ENCODE data around the gene MAP7. TPM values are rescaled to one million over a fixed set of nuclear protein-coding genes. Genes with fewer than 3 reads are reported as not detected.

The MAP7 gene
- total and polyA plus RNA-seq, 2 donors (not counting 3 experiments of a cell fraction or from before 2014, with no cell fraction given): 0.07 to 0.42 TPM

- Histone ChIP-seq H3K27me3 (ENCODE audit: control insufficient read depth in 2 of 2, insufficient read depth in 2 of 2, low read length in 2 of 2) (no peaks in the 10 kb centered on the region), H2AFZ (ENCODE audit: low read depth, low read length) (no peak overlapping the region), H3K9me3 (replicated peaks; ENCODE audit: control insufficient read depth, insufficient read depth, low read length) (no peaks in the 10 kb centered on the region), H3K36me3 (ENCODE audit: control insufficient read depth in 2 of 2, extremely low read depth in 1 of 2, insufficient read depth in 2 of 2, low read length in 2 of 2) (no peaks in the 10 kb centered on the region), H3K9ac (replicated peaks; ENCODE audit: extremely low read depth, insufficient read depth, low read length) (no peak overlapping the region), H3K4me2 (ENCODE audit: insufficient read depth, low read length) (no peak overlapping the region), H3K79me2 (ENCODE audit: control insufficient read depth, insufficient read depth, low read length) (no peaks in the 10 kb centered on the region), H4K20me1 (replicated peaks; ENCODE audit: control insufficient read depth, extremely low read depth, insufficient read depth, low read length) (no peaks in the 10 kb centered on the region), H3K27ac (ENCODE audit: insufficient read depth, low read depth, low read length) (no peak overlapping the region), H3K4me1 (ENCODE audit: control insufficient read depth, extremely low read depth, insufficient read depth, low read length) (no peaks in the 10 kb centered on the region), H3K4me3 (replicated peaks in 1 of 3; ENCODE audit: insufficient read depth in 1 of 3, low read depth in 1 of 3, low read length in 3 of 3) (no peak overlapping the region), H3K9me1 (replicated peaks; ENCODE audit: control insufficient read depth, extremely low read depth, insufficient read depth, low read length) (no peaks in the 10 kb centered on the region)
- no TSS peak for BruUV-seq (replicated peaks)
- FAIRE-seq (no peak), DNase-seq (ENCODE audit: low read depth, low spot score) (no peak)
- intact Hi-C loops (cut with micrococcal nuclease): no loop called here
- TF ChIP-seq CTCF (IDR thresholded peaks at IDR 0.05; ENCODE audit: extremely low read depth in 1 of 2, insufficient read depth in 1 of 2, low read depth in 1 of 2, low read length in 2 of 2) (no peak), POLR2A (IDR thresholded peaks at IDR 0.05; ENCODE audit: low read depth, low read length) (no peak), FOS (IDR thresholded peaks at IDR 0.05; ENCODE audit: borderline replicate concordance, insufficient read depth, low read length) (no peak), MYC (IDR thresholded peaks at IDR 0.05; ENCODE audit: low read depth, low read length) (no peak), POLR2AphosphoS5 (IDR thresholded peaks at IDR 0.05; ENCODE audit: insufficient read depth, low read depth, low read length) (no peak), MAX (IDR thresholded peaks at IDR 0.05; ENCODE audit: insufficient read depth, insufficient read length) (no peak), GATA2 (IDR thresholded peaks at IDR 0.05; ENCODE audit: insufficient read depth, insufficient read length, low read depth, low read length) (no peak), JUN (IDR thresholded peaks at IDR 0.05; ENCODE audit: borderline replicate concordance, insufficient read depth, insufficient read length, low read depth) (no peak), EZH2 (IDR thresholded peaks at IDR 0.05; ENCODE audit: borderline replicate concordance, low read depth, low read length, severe bottlenecking) (no peak)
- dilution Hi-C loops (cut with MboI; ENCODE audit: extremely low pct_ligation_motif_present, low sequenced_read_pairs): no loop called here
- ChIA-PET POLR2A (no interaction called here), CTCF (no interaction called here)
These were observed 26.6 kb upstream of the MAP7 start for GRCh38 chr6:136576821-136577220.
